ENCODE results near the gene AQP6. TPM values are rescaled to one million over a fixed set of nuclear protein-coding genes. Genes with fewer than 3 reads are reported as not detected.

The AQP6 gene
- total and polyA plus RNA-seq, 3 experiments from 2014 or later = not detected

DNA sequence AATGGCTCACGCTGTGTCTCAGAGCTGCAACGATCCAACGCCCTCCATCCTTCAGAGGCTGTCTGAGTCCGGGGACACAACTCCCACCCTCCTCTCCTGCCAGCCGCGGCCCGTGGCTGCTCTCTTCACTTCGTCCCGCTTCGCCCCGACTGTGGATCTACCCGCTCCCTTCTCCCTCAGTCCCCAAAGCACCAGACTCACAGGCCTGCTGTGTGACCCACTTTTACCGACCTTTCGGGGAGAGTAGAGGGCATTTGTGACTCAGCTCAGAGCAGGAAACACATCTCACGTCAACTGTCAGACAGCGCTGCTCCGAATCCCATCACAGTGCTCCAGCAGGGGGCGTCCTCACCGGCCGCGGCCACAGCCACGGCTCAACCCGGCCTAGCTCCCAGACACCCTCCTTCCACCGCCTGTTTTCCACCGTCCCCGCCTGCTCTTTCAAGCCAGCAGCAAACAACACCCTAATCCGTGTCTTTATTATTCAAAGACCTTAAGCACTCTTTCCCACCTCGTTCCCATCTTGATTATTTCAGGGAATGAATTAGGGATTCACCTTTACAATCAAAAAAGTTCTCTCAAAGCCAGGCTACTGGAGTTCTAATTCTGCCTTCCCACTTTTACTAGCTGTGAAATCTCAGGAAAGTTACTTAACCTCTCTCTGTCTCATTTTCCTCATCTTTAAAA lies 27.2 kb upstream of the AQP6 start:
- H3K27me3 Mint-ChIP-seq = peaks cover 4 to 22% of the 10 kb centered on the region in 2 donors
- H3K4me1 ChIP-seq (ENCODE audit: insufficient read depth, low read length) = peaks cover 9% of the 10 kb centered on the region
- H3K4me3 Mint-ChIP-seq = peak overlapping the region; percentile 41 to 86 (median 80)
- H3K36me3 ChIP-seq (ENCODE audit: insufficient read depth, low read length) = no peaks in the 10 kb centered on the region
- peak overlapping the region in 6 of 8 donors; percentile 48 to 94 (median 85) for H3K27ac Mint-ChIP-seq
- H3K4me1 Mint-ChIP-seq = peaks cover 11 to 21% (median 16%) of the 10 kb centered on the region in 3 donors
- H3K9me3 ChIP-seq (ENCODE audit: low read length) = no peaks in the 10 kb centered on the region
- H3K27me3 ChIP-seq (ENCODE audit: insufficient read depth, low read length, poor library complexity, severe bottlenecking) = no peaks in the 10 kb centered on the region
- ChIA-PET CTCF (interaction anchor here (0.5 to 2.5 kb wide), 28 partner anchors 8 to 1332 kb away, joined by 3 to 23 read pairs (median 4); partner anchors contain the start of genes AQP5, COX14 and POU6F1), POLR2A (interaction anchor here (0.5 to 0.6 kb wide), 2 partner anchors 26 to 371 kb away, joined by 4 to 9 read pairs; no protein-coding TSS in a partner anchor)
- peak; percentile 54 to 80 (median 68) for DNase-seq
- no peaks in the 10 kb centered on the region for H3K36me3 Mint-ChIP-seq
- no peak overlapping the region for H3K27ac ChIP-seq (ENCODE audit: low read depth, low read length)
- H3K4me3 ChIP-seq (ENCODE audit: low read length) = peak overlapping the region; percentile 39
- H3K9me3 Mint-ChIP-seq = no peaks in the 10 kb centered on the region

DNA sequence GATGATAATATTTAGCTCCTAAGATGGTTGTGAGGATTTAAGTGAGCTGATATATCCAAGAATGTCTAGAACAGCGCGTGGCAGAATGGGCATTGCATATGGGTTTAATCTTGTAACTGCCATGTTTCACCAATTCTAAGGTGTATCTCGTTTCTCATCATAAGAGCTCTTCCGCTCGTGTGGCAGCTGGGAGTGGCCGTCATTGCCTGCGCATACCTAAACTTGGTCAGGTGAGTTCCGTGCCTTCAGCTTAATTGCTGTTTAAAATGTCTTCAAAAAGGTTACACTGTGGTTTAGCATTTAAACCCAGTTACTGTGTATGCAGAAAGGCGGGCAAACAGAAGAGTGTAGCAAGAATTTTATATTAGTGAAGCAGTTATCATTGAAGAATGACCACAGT lies 26.7 kb upstream of the AQP6 start:
- Mint-ChIP-seq H3K27me3 (peaks cover 4 to 22% of the 10 kb centered on the region in 2 donors), H3K4me3 (peak overlapping the region in 3 of 7 donors; percentile 32 to 83 (median 41)), H3K9me3 (no peaks in the 10 kb centered on the region), H3K36me3 (no peaks in the 10 kb centered on the region), H3K27ac (peak overlapping the region in 4 of 8 donors; percentile 80 to 90 (median 80)), H3K4me1 (peaks cover 11 to 21% (median 16%) of the 10 kb centered on the region in 3 donors)
- peaks cover 9% of the 10 kb centered on the region for H3K4me1 ChIP-seq (ENCODE audit: insufficient read depth, low read length)
- no peak for DNase-seq
- POLR2A ChIA-PET = interaction anchor here (0.5 kb wide), 1 partner anchor 25 kb away, joined by 9 read pairs; no protein-coding TSS in a partner anchor
- no peaks in the 10 kb centered on the region for H3K36me3 ChIP-seq (ENCODE audit: insufficient read depth, low read length)
- no peaks in the 10 kb centered on the region for H3K27me3 ChIP-seq (ENCODE audit: insufficient read depth, low read length, poor library complexity, severe bottlenecking)
- CTCF ChIA-PET = interaction anchor here (0.7 to 2.5 kb wide), 22 partner anchors 10 to 1271 kb away, joined by 3 to 23 read pairs (median 4); partner anchors contain the start of genes AQP5 and POU6F1
- no peak overlapping the region for H3K4me3 ChIP-seq (ENCODE audit: low read length)
- no peaks in the 10 kb centered on the region for H3K9me3 ChIP-seq (ENCODE audit: low read length)
- no peak overlapping the region for H3K27ac ChIP-seq (ENCODE audit: low read depth, low read length)

DNA sequence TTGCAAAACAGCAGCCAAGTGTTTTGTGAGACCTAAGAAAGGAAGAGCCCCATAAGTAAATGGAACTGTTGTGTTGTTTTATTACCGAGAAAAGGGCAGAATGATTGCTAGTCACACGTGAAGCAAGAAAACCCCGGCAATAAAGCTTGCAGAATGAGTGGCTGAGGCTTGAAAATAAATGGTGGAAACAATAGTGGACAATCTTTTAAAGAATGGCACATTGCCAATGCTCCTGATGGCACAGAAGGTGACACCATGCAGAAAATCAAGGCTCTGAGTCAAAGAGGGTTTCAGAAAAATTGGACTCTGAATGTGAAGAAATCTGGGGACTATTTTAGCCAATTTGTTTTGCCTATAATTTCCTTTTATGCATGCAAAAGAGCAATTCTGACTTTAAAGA lies 26.2 kb upstream of the AQP6 start:
- Histone ChIP-seq H3K27ac (ENCODE audit: low read depth, low read length) (no peak overlapping the region), H3K36me3 (ENCODE audit: insufficient read depth, low read length) (no peaks in the 10 kb centered on the region), H3K9me3 (ENCODE audit: low read length) (no peaks in the 10 kb centered on the region), H3K4me3 (ENCODE audit: low read length) (no peak overlapping the region), H3K4me1 (ENCODE audit: insufficient read depth, low read length) (peaks cover 9% of the 10 kb centered on the region), H3K27me3 (ENCODE audit: insufficient read depth, low read length, poor library complexity, severe bottlenecking) (peaks cover 1% of the 10 kb centered on the region)
- no peak for DNase-seq
- Mint-ChIP-seq H3K36me3 (no peaks in the 10 kb centered on the region), H3K4me1 (peaks cover 11 to 21% (median 16%) of the 10 kb centered on the region in 3 donors), H3K9me3 (no peaks in the 10 kb centered on the region), H3K27ac (peak overlapping the region in 1 of 8 donors; percentile 10), H3K4me3 (peak overlapping the region in 1 of 7 donors; percentile 41), H3K27me3 (peaks cover 5 to 22% of the 10 kb centered on the region in 2 donors)
- CTCF ChIA-PET = interaction anchor here (1.1 to 2.5 kb wide), 14 partner anchors 10 to 189 kb away, joined by 3 to 23 read pairs (median 6); partner anchors contain the start of gene AQP5
- POLR2A ChIA-PET = no interaction called here

GRCh38 chr12:49947593-49948226 lies 25.0 kb upstream of the AQP6 start:
- Mint-ChIP-seq H3K4me1 (peaks cover 9 to 18% (median 15%) of the 10 kb centered on the region in 3 donors), H3K36me3 (no peaks in the 10 kb centered on the region), H3K27ac (no peak overlapping the region), H3K4me3 (no peak overlapping the region), H3K27me3 (peaks cover 7 to 23% of the 10 kb centered on the region in 2 donors), H3K9me3 (no peaks in the 10 kb centered on the region)
- POLR2A ChIA-PET = interaction anchor here (0.5 kb wide), 1 partner anchor 276 kb away, joined by 3 read pairs; no protein-coding TSS in a partner anchor
- no peak overlapping the region for H3K27ac ChIP-seq (ENCODE audit: low read depth, low read length)
- peaks cover 3% of the 10 kb centered on the region for H3K27me3 ChIP-seq (ENCODE audit: insufficient read depth, low read length, poor library complexity, severe bottlenecking)
- H3K4me3 ChIP-seq (ENCODE audit: low read length) = no peak overlapping the region
- no peaks in the 10 kb centered on the region for H3K9me3 ChIP-seq (ENCODE audit: low read length)
- H3K36me3 ChIP-seq (ENCODE audit: insufficient read depth, low read length) = no peaks in the 10 kb centered on the region
- peaks cover 9% of the 10 kb centered on the region for H3K4me1 ChIP-seq (ENCODE audit: insufficient read depth, low read length)
- DNase-seq = no peak
- CTCF ChIA-PET = interaction anchor here (0.7 kb wide), 2 partner anchors 20 to 1325 kb away, joined by 3 read pairs; no protein-coding TSS in a partner anchor

DNA sequence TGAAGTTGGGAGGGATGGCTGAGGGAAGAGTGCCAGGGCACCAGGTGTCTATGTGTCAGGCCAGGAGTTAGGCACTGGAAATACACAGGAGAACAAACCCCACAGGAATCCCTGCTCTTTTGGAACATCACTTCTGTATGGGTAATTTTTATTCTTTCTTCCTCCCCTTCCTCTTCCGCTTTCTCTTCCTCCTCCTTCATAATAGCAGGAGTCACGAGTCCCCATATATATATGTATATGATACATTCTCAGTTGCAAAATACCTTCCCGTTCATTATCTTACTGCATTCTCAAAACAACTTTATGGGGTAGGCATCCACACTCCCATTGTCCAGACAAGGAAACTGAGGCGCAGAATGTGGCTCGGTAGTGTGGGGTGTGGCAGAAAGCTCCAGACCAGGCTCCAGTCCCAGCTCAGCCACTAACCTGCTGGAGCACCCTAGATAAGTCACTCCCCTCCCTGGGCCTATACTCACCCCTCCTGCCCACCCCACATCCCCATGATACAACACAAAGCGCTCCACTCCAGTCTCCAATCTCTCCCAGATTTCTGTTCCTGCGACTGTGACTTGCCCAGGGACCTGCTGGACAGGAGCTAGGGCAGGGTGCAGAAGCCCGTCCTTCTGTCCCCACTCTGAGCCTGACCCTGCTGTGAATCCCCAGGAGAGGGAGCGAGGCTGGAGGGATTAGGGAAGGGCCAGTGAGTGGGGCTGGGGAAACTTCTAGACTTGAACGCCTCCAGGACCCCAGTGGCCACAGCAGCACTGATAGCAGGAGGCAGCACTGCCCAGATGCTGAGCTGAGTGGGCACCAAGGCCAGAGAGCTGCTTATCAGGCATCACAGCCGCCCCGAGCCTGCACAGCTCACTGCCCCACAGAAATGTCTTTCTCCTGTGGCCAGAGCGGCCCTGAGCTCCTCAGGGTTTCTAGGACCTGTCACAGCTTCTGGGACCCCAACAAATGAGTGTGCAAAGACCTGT lies 23.6 kb upstream of the AQP6 start:
- DNase-seq = no peak
- Mint-ChIP-seq H3K9me3 (no peaks in the 10 kb centered on the region), H3K36me3 (no peaks in the 10 kb centered on the region), H3K4me3 (no peak overlapping the region), H3K27me3 (peaks cover 10 to 34% of the 10 kb centered on the region in 2 donors), H3K27ac (no peak overlapping the region), H3K4me1 (peaks cover 6 to 15% (median 11%) of the 10 kb centered on the region in 3 donors)
- H3K4me1 ChIP-seq (ENCODE audit: insufficient read depth, low read length) = peaks cover 9% of the 10 kb centered on the region
- H3K27ac ChIP-seq (ENCODE audit: low read depth, low read length) = no peak overlapping the region
- H3K9me3 ChIP-seq (ENCODE audit: low read length) = no peaks in the 10 kb centered on the region
- H3K36me3 ChIP-seq (ENCODE audit: insufficient read depth, low read length) = no peaks in the 10 kb centered on the region
- ChIA-PET CTCF (interaction anchor here (1.0 to 1.2 kb wide), 2 partner anchors 10 to 18 kb away, joined by 3 read pairs; no protein-coding TSS in a partner anchor), POLR2A (interaction anchor here (0.6 kb wide), 1 partner anchor 961 kb away, joined by 3 read pairs; no protein-coding TSS in a partner anchor)
- H3K4me3 ChIP-seq (ENCODE audit: low read length) = no peak overlapping the region
- peaks cover 3% of the 10 kb centered on the region for H3K27me3 ChIP-seq (ENCODE audit: insufficient read depth, low read length, poor library complexity, severe bottlenecking)

GRCh38 chr12:49949866-49950265 lies 22.9 kb upstream of the AQP6 start:
- no peak overlapping the region for H3K4me3 ChIP-seq (ENCODE audit: low read length)
- Mint-ChIP-seq H3K9me3 (no peaks in the 10 kb centered on the region), H3K4me3 (no peak overlapping the region), H3K4me1 (peaks cover 6 to 14% (median 12%) of the 10 kb centered on the region in 3 donors), H3K27me3 (peaks cover 17 to 41% of the 10 kb centered on the region in 2 donors), H3K36me3 (no peaks in the 10 kb centered on the region), H3K27ac (no peak overlapping the region)
- no peaks in the 10 kb centered on the region for H3K36me3 ChIP-seq (ENCODE audit: insufficient read depth, low read length)
- peaks cover 5% of the 10 kb centered on the region for H3K27me3 ChIP-seq (ENCODE audit: insufficient read depth, low read length, poor library complexity, severe bottlenecking)
- H3K9me3 ChIP-seq (ENCODE audit: low read length) = no peaks in the 10 kb centered on the region
- no peak for DNase-seq
- peaks cover 8% of the 10 kb centered on the region for H3K4me1 ChIP-seq (ENCODE audit: insufficient read depth, low read length)
- H3K27ac ChIP-seq (ENCODE audit: low read depth, low read length) = no peak overlapping the region
- ChIA-PET CTCF (interaction anchor here (1.0 to 1.2 kb wide), 2 partner anchors 9 to 17 kb away, joined by 3 read pairs; no protein-coding TSS in a partner anchor), POLR2A (no interaction called here)

Measured in CD8-positive, alpha-beta memory T cell (primary cell).